Type B pancreatic cell (in vitro differentiated cells): ENCODE results near the gene ANKRD31. TPM values are rescaled to one million over a fixed set of nuclear protein-coding genes. Genes with fewer than 3 reads are reported as not detected.
"Not testable (repeated sequence)": the region's sequence is repeated elsewhere in the genome, so short reads cannot be mapped to it uniquely, and the experiment has no call there.

Experiments
- DNase-seq: peaks from one replicate; pipeline ENCODE4 v3.0.0; 2021; ENCODE audit warnings: mixed read lengths; ENCODE audit not compliant: unreplicated experiment; ENCODE audit errors: extremely low spot score
- H3K27ac Mint-ChIP-seq: 2 replicates; pipeline ENCODE4 v1.8.0; 2021; ENCODE audit warnings: mild to moderate bottlenecking, mixed read lengths
- H3K27me3 Mint-ChIP-seq: 2 replicates; pipeline ENCODE4 v1.8.0; 2021; ENCODE audit warnings: mixed read lengths
- H3K36me3 Mint-ChIP-seq: 2 replicates; pipeline ENCODE4 v1.8.0; 2021; ENCODE audit warnings: mixed read lengths
- H3K4me1 Mint-ChIP-seq: one replicate; pipeline ENCODE4 v1.8.0; 2021; ENCODE audit warnings: mixed read lengths; ENCODE audit not compliant: unreplicated experiment
- H3K4me3 Mint-ChIP-seq: 2 replicates; pipeline ENCODE4 v1.8.0; 2021; ENCODE audit warnings: mild to moderate bottlenecking, mixed read lengths
- H3K9me3 Mint-ChIP-seq: 2 replicates; pipeline ENCODE4 v1.8.0; 2021; ENCODE audit warnings: mixed read lengths
- total RNA-seq: library from RNA; stranded (reverse); gene quantifications from 2 replicates; pipeline ENCODE4 v1.2.1, GENCODE V29; 2021; ENCODE audit warnings: low replicate concordance
- TF ChIP-seq, protein P1 (sequence below): fragments of 200-600 bp; sonication (generic); conservative IDR thresholded peaks from 2 replicates; pipeline ENCODE4 v1.5.0; 2021; ENCODE audit warnings: antibody characterized with exemption, mild to moderate bottlenecking

The ANKRD31 gene
- total RNA-seq, 1 donor from 2014 or later: 0.34 TPM

GRCh38 chr5:75130818-75131349 is 105.8 kb downstream of the ANKRD31 start:
- no peaks in the 10 kb centered on the region for H3K27me3 Mint-ChIP-seq

GRCh38 chr5:75116856-75117255 is 119.8 kb downstream of the ANKRD31 start:
- TF ChIP-seq, protein P1, sequence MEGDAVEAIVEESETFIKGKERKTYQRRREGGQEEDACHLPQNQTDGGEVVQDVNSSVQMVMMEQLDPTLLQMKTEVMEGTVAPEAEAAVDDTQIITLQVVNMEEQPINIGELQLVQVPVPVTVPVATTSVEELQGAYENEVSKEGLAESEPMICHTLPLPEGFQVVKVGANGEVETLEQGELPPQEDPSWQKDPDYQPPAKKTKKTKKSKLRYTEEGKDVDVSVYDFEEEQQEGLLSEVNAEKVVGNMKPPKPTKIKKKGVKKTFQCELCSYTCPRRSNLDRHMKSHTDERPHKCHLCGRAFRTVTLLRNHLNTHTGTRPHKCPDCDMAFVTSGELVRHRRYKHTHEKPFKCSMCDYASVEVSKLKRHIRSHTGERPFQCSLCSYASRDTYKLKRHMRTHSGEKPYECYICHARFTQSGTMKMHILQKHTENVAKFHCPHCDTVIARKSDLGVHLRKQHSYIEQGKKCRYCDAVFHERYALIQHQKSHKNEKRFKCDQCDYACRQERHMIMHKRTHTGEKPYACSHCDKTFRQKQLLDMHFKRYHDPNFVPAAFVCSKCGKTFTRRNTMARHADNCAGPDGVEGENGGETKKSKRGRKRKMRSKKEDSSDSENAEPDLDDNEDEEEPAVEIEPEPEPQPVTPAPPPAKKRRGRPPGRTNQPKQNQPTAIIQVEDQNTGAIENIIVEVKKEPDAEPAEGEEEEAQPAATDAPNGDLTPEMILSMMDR: no peak
- DNase-seq: no peak
- Mint-ChIP-seq H3K4me3 (no peak overlapping the region), H3K36me3 (no peaks in the 10 kb centered on the region), H3K4me1 (no peaks in the 10 kb centered on the region), H3K9me3 (no peaks in the 10 kb centered on the region), H3K27me3 (no peaks in the 10 kb centered on the region), H3K27ac (no peak overlapping the region)

More at GRCh38 chr5:75130818-75131349, 105.8 kb downstream of the ANKRD31 start:
- Mint-ChIP-seq H3K36me3 (no peaks in the 10 kb centered on the region), H3K4me1 (no peaks in the 10 kb centered on the region), H3K9me3 (no peaks in the 10 kb centered on the region), H3K27ac (no peak overlapping the region), H3K4me3 (no peak overlapping the region)
- TF ChIP-seq, protein P1: no peak
- no peak for DNase-seq

GRCh38 chr5:75114311-75114710 is 122.4 kb downstream of the ANKRD31 start:
- H3K9me3 Mint-ChIP-seq, H3K4me3 Mint-ChIP-seq, H3K27ac Mint-ChIP-seq, DNase-seq, H3K27me3 Mint-ChIP-seq, H3K36me3 Mint-ChIP-seq, H3K4me1 Mint-ChIP-seq: not testable (repeated sequence)

DNA sequence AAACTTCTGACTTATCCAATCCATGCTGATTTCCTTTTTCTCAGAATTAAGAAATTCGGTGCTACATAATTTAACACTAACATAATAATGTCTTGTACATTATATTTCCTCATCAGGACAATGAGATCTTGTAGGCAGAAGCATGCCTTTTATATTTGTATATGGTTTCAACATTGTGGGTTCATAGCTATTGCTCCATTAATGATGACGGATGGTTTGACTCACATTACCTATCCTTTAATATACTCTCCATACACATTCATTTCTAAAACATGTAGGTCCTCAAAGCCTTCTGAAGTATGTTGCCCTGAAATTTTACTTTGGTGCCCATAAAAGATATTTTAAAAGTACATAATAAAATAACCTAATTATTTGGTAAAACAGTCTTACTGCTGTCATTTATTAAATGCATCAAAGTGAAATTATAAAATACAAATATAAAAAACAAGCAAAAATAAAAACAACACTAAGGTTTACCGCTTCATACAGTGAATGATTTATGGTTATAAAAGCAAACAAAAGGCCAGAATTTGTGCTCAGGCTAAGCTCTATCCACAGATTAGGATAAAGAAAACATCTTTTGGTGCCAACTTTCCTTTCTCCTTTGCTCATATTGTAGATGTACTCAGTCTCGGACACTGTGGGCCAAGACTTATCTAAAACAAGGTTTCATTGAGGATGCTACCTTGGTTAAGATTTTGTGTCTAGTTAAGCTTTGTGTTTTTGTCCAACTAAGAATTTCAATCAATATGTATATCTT is 123.1 kb downstream of the ANKRD31 start:
- H3K27ac Mint-ChIP-seq: no peak overlapping the region
- H3K27me3 Mint-ChIP-seq: no peaks in the 10 kb centered on the region
- TF ChIP-seq, protein P1: no peak
- H3K9me3 Mint-ChIP-seq: no peaks in the 10 kb centered on the region
- no peak overlapping the region for H3K4me3 Mint-ChIP-seq
- DNase-seq: no peak
- no peaks in the 10 kb centered on the region for H3K36me3 Mint-ChIP-seq
- no peaks in the 10 kb centered on the region for H3K4me1 Mint-ChIP-seq

DNA sequence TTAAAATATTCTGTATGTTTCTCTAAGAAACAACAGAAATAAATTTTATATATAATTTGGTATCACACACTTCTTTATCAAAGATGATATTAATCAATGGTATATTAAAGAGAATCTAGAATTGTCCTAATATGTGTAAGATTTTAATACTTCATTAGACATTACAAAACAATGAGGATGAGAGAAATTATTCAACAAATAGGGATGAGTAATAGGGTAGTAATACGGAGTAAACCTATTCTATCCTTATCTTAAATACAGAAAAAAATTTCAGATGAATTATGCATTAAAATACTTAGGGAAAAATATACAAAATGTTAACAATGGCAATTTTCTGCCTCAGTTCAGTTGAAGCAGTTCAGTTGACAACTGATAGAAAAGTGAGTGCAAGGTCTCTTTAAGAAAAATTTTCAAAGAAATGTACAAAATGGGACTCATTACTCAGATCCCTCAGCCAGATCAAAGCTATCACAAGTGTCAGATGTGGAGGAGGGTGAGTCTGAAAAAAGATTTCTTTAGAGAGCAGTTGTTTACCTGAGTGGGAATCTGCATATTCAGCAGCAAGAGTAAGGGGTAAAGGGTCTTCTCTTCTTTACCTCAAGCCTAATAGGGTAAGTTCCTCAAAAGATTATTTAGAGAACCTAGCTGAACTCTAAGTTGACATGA is 127.6 kb downstream of the ANKRD31 start:
- Mint-ChIP-seq H3K27ac (no peak overlapping the region), H3K27me3 (no peaks in the 10 kb centered on the region), H3K36me3 (no peaks in the 10 kb centered on the region), H3K4me3 (no peak overlapping the region), H3K4me1 (no peaks in the 10 kb centered on the region), H3K9me3 (no peaks in the 10 kb centered on the region)
- TF ChIP-seq, protein P1: no peak
- no peak for DNase-seq

DNA sequence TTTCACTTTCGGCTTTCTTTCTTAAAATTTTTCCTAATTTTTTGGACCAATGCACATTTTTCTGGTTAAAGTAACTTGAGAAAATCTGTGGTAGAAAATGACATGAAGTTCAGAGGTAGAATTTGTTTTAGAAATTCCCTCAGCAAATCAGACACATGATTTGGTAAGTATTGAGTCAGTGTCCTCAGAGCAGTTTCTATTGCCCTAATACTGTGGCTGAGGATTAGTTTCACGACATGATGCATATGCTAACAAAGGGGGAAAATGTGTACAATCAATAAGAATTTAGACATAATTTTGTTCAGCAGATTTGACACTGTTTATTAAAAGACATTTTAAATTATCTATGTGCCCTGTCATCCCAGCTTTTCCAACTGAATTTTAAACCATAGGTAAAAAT is 128.2 kb downstream of the ANKRD31 start:
- TF ChIP-seq, protein P1: no peak
- Mint-ChIP-seq H3K36me3 (no peaks in the 10 kb centered on the region), H3K4me1 (no peaks in the 10 kb centered on the region)

DNA sequence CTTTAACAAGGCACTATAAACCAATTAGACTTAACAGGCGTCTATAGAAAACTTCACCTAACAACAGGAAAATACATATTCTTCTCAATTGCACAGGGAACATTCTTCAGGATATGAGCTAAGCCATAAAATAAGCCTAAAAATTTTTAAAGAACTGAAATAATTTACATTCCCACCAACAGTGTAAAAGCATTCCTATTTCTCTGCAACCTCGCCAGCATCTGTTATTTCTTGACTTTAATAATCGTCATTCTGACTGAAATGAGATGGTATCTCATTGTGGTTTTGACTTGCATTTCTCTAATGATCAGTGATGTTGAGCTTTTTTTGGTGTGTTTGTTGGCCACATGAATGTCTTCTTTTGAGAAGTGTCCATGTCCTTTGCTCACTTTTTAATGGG is 140.7 kb downstream of the ANKRD31 start:
- H3K27ac Mint-ChIP-seq: not testable (repeated sequence)

More for the DNA sequence above, 128.2 kb downstream of the ANKRD31 start:
- Mint-ChIP-seq H3K9me3 (no peaks in the 10 kb centered on the region), H3K4me3 (no peak overlapping the region), H3K27me3 (no peaks in the 10 kb centered on the region), H3K27ac (no peak overlapping the region)
- DNase-seq: no peak

More for the DNA sequence above, 140.7 kb downstream of the ANKRD31 start:
- not testable (repeated sequence) for H3K4me1 Mint-ChIP-seq, H3K4me3 Mint-ChIP-seq, H3K9me3 Mint-ChIP-seq, H3K36me3 Mint-ChIP-seq, H3K27me3 Mint-ChIP-seq, DNase-seq
